Kidney tubule cell (primary cell): Measurements from ENCODE around the gene TTBK1.

Experiments used
- DNase-seq: peaks from one replicate; pipeline ENCODE4 v3.0.0-alpha.2; 2018; ENCODE audit warnings: low spot score

Gene TTBK1

DNA sequence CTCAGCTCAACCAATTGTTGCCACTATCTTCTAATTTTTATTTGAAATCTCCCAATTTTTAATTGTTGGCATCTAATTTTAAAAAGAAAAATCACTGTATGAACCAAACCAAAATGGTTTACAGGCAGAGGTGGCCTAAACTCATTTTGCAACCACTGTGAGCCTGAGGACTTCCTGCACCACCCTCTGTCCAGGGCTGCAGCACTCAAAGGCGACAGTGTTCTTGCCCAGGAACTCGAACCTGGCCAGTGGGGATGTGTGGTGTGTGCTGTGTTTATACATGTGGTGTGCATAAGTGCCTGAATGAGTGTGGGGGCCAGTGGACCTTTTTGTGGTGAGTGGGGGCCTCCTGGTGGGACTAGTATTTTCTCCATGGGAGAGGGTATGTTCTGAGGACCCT lies 30.4 kb downstream of the TTBK1 start:
- no peak for DNase-seq

DNA sequence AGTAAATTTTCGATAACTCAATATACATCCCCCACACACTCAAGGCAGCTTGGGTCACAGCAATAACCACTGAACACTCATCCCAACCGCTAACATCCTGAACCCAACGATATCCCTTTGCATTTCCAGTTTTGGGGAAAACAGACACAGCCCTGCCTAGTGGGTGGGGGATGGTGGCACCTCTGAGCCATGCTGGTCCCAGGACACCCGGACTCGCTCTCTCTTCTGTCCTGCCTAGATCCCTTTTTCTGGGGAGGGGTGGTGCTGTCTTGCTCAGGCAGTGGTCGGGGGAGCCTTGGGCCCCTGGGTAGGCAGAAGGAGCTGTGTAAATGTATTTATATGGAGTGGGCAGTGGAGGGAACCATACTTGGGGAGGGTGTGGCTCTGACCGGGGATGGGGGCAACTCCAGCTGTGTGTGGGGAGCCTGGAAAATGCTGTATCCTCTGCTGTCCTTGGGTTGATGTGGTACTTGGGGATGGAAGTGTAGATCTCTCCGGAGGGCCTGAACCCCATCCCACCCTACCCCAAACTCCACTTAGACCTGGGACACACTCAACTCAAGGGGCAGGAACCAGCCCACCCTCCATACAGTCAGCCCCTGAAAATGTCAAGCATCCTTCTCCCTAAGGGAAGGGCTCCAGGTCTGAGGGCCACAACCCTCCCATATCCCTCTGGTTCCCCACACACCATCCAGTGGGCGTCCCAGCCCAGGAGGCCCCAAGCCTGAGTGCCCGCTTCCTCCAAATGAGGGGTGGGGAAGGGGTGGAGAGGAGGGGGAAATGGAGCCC lies 31.0 kb downstream of the TTBK1 start:
- DNase-seq, result no peak

DNA sequence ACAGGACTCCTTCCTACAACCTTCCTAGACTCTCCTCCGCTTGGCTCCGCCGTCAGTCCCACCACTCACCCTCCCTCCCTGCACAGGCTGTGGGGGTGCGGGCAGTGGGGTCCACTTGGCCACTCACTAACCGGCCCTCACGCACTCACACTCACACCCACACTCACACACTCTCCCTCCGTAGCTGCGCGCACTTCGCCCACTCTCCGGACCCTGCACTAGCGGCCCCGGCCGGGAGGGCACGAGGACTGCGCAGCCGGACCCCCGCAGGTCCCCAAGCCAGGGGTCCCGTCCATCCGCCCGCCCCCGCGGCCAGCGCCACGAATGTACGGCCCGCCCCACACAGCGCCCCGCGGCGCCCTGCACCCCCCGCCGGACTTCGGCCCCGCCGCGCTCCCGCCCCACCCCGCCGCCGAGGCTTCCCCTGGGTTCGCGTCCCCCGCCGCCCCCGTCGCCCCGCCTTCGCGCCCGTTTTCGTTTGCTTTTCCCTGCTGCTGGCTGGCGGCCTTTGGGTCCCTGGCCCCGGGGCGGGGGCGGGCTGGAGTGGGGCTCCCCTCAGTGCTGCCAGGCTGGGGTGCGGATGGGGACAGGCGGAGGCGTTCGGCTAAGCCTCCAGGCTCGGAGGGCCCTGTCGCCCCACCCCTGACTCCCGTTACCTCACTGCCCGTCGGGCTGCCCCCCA lies 31.8 kb downstream of the TTBK1 start:
- DNase-seq, result no peak

DNA sequence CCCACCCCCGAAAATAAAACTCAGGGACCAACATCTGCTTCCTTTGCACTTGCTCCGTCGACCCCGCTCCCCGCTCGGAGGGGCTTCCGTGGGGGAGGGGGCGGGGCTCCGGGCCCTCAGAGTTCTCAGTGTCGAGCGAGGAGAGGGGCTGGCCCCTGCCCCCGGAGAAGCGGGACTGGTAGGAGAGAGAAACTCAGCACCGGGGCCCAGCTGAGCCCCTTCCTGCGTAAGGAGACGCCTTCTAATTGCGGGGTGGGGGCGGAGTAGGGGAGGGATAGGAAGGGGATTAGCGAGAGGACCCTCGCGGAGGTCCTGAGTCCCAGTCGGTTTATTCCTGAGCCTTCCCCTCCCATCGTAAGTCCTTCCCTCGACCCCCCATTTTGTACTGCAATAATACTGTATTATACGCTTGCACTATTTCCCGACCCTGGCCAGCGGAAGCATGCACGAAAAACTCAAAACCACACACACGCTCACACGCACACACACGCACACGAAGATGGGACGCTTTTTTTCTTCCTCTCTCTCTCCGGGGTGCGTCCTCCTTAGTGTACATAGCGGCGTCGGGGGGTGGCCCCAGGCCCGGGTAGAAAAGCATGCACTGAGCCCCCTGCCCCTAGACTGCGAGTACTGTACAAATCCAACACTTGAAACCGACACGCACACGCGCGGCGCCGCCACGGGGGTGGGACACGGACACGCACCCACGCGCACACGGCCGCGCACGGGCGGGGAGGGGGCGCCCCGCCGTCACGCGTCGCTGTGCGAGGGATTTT lies 32.7 kb downstream of the TTBK1 start:
- no peak for DNase-seq

DNA sequence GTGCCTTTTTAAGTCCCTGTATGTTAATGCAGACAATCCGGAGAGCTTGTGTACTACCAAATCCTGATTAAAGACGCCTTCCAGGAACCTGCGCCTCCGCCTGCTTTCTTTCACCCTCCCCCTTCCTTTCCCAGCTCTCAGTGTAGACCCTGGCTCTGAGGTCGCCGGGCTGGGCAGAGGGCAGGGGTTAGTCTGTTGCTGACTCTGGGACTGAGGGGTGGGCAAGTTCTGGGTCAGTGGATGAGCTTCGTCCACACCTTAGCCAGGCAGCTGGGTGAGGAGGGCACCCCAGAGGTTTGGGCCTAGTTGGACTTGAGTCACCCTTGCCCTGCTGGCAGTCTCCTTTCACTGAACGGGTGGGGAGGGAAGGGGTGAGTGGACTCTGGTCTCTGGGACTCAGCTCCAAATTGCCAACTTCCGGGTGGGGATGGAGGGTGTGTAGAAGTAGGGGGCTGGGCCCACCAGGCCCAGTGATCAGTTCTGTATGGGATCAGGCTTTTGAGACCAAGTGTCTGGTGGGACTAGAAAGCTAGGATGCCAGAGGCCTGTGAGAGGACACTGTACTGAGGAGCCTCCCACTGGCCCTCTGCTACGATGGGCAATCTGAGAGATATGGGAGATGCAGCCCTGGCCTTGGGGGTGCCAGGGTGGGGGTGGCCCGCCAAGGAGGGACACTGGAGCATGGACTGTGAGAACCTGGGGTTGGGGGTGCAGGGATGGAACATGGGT lies 33.5 kb downstream of the TTBK1 start:
- DNase-seq, result no peak

DNA sequence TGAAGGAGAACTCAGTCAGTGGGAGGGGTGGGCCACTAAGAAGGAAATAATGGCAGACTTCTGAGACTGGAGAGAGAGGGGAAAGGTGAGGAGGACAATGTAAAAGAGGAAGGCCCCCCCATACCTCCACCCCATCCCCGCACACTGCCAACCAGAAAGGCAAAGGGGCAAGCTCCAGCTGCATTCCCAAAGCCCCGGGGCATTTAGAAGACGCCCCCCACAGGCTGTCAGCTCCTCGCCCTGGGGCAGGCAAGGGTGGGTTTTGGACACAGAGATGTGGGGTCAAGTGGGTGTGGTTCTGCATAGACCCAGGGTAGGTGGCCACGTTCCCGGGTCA lies 34.0 kb downstream of the TTBK1 start:
- no peak for DNase-seq

DNA sequence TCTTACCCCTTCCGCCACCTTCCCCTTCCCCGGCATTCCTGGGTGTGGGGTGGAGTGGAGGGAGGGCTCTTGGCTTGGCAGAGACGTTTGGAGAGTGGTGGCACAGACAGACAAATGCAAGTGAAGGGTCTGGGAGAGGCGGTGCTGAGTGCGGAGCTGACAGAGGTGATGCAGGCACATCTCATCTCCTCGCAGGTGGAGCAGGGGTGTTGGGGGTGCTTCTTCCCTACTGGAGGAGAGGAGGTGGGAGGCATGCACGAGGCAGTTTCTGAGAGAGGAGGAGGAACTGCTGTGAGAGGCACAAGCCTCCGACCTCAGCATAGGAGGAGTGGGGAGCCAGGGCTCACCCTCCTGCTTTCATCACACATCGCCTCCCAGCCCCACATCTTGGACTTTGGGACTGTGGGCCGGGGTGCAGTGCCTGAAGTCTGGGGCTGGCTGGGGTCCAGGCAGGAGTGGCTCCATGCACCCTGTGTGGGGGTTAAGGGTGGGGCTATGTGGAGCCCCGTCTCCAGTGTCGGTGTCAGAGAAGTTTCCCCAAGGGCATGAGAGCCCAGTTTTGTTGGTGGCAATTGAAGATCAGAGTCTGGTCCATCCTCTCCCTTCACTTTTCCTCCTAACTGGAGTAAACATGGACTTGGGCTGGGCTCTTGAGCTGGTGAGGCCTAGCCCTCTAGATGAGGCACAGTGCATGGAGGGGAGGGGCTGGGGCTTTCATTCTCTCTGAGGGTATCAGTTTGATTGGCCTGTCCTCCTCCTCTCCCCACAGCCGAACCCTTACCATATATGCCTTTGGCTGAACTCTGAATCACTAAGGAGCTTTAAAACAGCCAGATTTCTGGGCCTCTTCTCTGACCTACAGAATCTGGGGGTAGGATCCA lies 34.6 kb downstream of the TTBK1 start:
- no peak for DNase-seq

DNA sequence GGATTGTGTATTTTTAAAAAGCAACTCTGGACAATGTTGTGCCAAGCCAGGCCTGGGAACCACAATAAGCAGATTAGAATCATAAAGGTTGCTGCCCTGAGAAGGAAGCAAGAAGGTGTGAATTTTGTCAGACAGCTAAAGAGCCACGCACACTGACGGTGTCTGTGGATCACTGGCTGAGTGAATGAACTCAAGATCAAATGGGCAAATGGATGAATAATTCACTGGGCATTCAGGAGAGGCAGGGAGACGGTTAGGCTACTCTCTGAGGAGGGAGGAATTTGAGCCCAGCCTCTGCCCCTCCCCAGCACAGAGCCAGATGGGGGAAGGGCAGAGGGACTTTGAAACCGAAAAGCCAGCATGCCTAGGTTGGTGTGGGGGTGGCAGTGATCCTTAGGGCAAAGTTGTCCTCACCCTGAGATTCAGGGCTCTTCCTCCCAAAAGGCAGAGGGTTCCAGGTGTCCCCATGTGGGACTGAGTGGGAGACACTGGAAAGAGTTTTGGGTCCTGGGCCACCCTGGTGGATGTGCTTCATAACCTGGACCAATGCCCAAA lies 35.3 kb downstream of the TTBK1 start:
- DNase-seq, result peak; percentile 84

DNA sequence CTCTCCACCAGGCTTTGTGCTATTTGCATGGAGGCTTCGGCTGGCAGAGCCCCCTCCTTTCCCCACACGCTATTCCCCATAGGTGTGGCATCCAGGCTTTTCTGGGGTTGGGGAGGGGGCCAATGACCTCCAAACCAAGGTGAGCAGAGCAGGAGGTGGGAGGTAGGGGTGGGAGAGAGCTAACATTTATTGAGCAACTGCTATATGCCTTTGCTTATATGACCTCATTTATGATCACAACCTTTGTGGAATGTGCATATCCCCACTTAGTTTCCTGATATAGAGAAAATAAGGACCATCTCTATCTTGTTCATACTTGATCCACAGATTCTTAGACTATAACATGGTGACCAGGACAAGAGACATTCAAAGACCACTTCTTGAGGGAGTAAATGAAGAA lies 37.0 kb downstream of the TTBK1 start:
- no peak for DNase-seq

DNA sequence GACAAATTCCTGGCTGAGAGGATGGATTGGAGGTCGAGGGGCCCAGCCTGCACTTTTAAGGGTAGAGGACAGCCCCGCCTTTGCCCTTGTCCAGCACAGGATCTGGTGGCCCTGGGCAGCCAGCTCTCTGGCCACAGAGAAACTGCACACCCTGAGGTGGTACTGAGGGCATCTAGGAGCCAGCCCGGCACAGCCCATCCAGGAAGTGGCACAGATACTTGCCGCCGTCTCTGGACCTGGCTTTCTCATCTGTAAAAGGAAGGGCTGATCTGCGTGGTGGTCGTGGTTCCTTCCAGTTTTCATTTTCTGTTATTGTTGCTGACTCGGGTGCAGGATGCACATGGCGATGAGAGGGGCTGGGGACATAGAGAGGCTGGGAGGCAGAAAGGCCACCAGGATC lies 38.8 kb downstream of the TTBK1 start:
- DNase-seq, result no peak

DNA sequence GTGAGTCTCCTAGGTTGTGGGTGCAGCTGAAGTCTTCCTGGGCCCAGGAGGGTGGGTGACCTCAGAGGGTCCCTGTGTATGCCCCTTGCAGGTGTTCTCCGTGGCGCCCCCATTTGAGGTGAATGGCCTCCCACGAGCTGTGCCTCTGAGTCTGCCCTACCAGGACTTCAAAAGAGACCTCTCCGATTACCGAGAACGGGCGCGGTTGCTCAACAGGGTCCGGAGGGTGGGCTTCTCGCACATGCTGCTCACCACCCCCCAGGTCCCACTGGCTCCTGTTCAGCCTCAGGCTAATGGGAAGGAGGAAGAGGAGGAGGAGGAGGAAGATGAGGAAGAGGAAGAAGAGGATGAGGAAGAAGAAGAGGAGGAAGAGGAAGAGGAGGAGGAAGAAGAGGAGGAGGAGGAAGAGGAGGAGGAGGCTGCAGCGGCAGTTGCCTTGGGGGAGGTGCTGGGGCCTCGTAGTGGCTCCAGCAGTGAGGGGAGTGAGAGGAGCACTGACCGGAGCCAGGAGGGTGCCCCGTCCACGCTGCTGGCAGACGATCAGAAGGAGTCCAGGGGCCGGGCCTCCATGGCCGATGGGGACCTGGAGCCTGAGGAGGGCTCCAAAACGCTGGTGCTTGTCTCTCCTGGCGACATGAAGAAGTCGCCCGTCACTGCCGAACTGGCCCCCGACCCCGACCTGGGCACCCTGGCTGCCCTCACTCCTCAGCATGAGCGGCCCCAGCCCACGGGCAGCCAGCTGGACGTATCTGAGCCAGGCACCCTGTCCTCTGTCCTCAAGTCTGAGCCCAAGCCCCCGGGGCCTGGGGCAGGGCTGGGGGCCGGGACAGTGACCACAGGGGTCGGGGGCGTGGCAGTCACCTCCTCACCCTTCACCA lies 39.6 kb downstream of the TTBK1 start:
- no peak for DNase-seq

DNA sequence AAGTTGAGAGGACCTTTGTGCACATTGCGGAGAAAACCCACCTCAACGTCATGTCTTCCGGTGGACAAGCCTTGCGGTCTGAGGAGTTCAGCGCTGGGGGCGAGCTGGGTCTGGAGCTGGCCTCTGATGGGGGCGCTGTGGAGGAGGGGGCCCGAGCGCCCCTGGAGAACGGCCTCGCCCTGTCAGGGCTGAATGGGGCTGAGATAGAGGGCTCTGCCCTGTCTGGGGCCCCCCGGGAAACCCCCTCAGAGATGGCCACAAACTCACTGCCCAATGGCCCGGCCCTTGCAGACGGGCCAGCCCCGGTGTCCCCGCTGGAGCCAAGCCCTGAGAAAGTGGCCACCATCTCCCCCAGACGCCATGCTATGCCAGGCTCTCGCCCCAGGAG lies 40.2 kb downstream of the TTBK1 start:
- no peak for DNase-seq

DNA sequence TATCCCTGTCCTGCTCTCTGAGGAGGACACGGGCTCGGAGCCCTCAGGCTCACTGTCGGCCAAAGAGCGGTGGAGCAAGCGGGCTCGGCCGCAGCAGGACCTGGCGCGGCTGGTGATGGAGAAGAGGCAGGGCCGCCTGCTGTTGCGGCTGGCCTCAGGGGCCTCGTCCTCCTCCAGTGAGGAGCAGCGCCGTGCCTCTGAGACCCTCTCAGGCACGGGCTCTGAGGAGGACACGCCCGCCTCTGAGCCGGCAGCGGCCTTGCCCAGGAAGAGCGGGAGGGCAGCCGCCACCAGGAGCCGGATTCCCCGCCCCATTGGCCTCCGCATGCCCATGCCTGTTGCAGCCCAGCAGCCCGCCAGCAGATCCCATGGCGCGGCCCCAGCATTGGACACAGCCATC lies 40.6 kb downstream of the TTBK1 start:
- no peak for DNase-seq

DNA sequence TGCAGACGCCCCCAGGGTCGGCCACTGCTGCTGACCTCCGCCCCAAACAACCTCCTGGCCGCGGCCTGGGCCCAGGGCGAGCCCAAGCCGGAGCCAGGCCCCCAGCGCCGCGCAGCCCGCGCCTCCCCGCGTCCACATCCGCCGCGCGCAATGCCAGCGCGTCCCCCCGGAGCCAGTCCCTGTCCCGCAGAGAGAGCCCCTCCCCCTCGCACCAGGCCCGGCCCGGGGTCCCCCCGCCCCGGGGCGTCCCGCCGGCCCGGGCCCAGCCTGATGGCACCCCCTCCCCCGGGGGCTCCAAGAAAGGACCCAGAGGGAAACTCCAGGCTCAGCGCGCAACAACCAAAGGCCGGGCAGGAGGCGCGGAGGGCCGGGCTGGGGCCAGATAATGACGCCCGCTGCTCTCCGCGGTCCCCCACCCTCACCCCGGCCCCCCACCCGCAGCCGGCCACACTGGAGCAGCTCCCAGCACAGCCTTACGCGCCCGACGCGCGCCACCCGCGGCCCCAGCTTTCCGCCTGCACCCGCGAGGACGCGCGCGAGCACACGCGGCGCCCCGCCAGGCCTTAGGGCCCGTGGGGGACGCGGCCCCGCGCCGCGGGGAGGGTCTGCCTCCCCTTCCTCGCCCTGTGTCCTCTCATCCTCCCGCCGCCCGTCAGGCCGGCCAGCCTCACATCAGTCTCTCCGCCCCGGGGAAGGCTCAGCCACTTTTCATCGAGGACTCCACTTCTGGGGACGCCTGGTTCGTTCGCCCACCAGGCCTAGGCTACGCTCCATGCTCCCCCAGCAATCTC lies 41.9 kb downstream of the TTBK1 start:
- DNase-seq, result no peak

DNA sequence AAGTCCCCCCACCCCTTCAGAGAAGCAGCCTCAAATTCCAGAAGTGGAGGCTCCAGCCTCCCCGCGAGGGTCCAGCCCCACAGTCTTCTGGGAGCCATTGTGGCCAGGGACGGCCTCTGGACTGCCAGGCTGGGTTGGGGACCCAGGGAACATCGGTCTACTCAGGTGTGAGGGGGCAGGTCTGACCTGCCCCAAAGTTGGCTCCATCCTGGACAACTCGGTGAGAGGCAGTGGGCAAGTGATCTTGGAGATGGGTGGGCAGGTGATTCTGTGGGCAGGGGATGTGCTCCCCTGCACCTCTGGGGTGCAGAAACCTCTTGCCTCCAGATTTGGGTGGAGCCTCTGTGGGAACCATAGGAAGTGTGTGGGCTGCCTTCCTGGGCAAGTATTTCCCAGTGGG lies 42.6 kb downstream of the TTBK1 start:
- DNase-seq, result no peak

DNA sequence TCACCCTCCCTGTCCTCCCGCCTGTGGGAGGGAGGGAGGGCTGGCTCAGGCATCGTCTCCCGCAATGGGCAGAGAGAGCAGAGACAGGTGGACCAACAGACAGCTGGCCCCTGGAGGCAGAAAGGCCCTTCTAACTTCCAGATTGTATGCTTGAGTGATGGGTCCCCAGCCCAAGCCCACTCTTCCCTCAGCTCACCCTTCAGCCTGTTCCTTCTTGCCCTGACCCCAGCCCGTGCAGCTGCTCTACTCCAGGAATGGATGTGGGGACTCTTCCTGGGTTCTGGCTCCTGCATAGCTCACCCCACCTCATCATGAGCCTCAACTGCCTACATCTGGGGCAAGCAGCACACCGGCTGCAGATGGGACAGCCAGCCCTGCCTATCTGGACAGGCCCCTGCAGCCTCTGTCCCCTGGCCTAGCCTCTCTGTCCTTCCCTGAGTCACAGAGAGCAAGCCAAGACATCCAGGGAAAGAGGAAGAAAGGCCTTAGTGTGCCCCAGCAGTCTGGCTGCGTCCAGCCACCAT lies 43.2 kb downstream of the TTBK1 start:
- DNase-seq, result no peak

DNA sequence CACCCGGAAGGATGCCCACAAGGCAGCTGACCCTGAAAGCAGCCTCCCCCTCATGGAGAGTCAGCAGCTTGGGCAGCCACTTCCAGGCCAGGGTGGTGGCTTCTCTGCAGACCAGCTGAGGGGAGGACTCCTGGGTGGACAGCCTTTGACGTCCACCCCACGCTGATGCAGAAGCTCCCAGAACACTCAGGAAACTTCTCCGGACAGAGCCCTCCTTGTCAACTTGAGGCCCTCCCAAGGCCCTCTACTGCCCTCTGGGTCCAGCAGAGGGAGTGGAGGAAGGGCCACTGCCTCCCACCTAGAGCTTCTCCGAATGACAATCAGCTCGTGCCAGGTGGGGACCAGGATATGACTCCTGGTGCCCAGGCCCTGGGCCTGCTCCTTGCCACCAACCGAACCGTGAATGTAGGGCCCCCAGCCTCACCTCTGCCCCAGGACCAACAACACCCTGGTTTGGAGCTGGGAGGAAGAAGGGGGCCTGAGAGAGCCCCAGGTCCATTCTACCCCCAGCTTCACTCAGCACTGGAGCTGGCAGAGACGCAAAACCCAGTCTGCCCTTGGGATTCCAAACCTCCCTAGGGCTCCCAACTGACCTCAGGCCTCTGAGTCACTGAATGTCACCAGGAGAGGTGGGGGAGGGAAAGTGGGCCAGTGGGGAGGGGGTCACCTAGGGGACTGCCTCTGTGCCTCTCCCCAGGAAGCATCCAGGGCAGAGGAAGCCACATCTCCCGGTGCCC lies 43.9 kb downstream of the TTBK1 start:
- DNase-seq, result no peak
